MCF 10A (cell line): ENCODE measurements around the gene B3GNT8. TPM values are rescaled to one million over a fixed set of nuclear protein-coding genes. Genes with fewer than 3 reads are reported as not detected.

Source experiments
- BruUV-seq: library from RNA; stranded (reverse); fragments of 400-500 nt; replicated peaks from 2 replicates; lab custom pipeline; 2021; lab: Mats Ljungman, UMichigan
- CTCF ChIA-PET: fragments of 300-600 bp; sonication (Branson Sonifier 250); formaldehyde crosslinking; extraction: SDS; loops from one replicate; lab custom pipeline; 2021; ENCODE audit warnings: antibody characterized with exemption, inconsistent platforms; lab: Yijun Ruan, JAX
- POLR2A ChIA-PET: fragments of 300-600, 350-650 bp; sonication (Branson Sonifier 250); formaldehyde crosslinking; extraction: SDS; loops from one replicate; lab custom pipeline; 2020; ENCODE audit warnings: antibody characterized with exemption, inconsistent platforms; lab: Yijun Ruan, JAX
- DNase-seq: peaks from one replicate; pipeline ENCODE4 v3.0.0-alpha.2; 2018; ENCODE audit not compliant: unreplicated experiment
- H3K27ac Mint-ChIP-seq: one replicate; pipeline ENCODE4 v1.8.0; 2022; ENCODE audit warnings: mild to moderate bottlenecking, low read depth, mixed read lengths; ENCODE audit not compliant: unreplicated experiment
- H3K27me3 Mint-ChIP-seq: one replicate; pipeline ENCODE4 v1.8.0; 2022; ENCODE audit warnings: mixed read lengths; ENCODE audit not compliant: insufficient read depth, unreplicated experiment
- H3K36me3 Mint-ChIP-seq: one replicate; pipeline ENCODE4 v1.8.0; 2022; ENCODE audit warnings: mild to moderate bottlenecking, moderate library complexity, mixed read lengths; ENCODE audit not compliant: insufficient read depth, unreplicated experiment
- H3K4me1 Mint-ChIP-seq: one replicate; pipeline ENCODE4 v1.8.0; 2022; ENCODE audit warnings: mixed read lengths; ENCODE audit not compliant: insufficient read depth, unreplicated experiment
- H3K4me3 Mint-ChIP-seq: one replicate; pipeline ENCODE4 v1.8.0; 2022; ENCODE audit warnings: mild to moderate bottlenecking, moderate library complexity, mixed read lengths; ENCODE audit not compliant: unreplicated experiment
- H3K9me3 Mint-ChIP-seq: one replicate; pipeline ENCODE4 v1.8.0; 2022; ENCODE audit warnings: mixed read lengths; ENCODE audit not compliant: unreplicated experiment
- intact Hi-C: fragments of 100-400 bp; cut with micrococcal nuclease; formaldehyde crosslinking; loops from 2 replicates; pipeline ENCODE4 v1.14.1; 2022
- total RNA-seq: library from RNA; stranded (reverse); gene quantifications from 2 replicates; pipeline ENCODE4 v1.2.3, GENCODE V29; 2022
- TF ChIP-seq, protein P1 (sequence below): fragments of 200-600 bp; IDR thresholded peaks from one replicate; pipeline ENCODE4 v1.8.0; 2022; ENCODE audit warnings: antibody characterized with exemption, mild to moderate bottlenecking; ENCODE audit not compliant: unreplicated experiment

B3GNT8 gene
- total RNA-seq, 1 experiment from 2014 or later: not detected

DNA sequence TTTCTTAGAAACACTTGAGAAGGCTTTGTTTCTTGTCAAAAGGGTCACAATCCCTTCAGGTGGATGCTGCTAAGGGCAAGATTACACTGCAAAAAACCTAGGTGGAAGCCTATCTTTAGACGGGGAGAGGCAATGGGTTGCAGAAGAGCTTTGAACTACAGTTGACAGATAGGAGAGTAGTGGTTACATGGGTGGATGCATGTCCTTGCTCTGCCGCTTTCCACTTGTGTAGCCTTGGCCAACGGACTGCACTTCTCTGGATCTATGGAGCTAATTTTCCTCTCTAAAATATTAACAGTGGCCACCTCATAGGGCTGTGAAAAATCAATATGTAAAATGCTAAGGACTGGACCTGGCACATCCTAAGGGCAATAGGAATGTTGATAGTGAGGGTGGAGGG, 28.6 kb downstream of the B3GNT8 start:
- no peaks in the 10 kb centered on the region for H3K9me3 Mint-ChIP-seq
- peaks cover 25% of the 10 kb centered on the region for H3K4me1 Mint-ChIP-seq
- ChIA-PET CTCF (interaction anchor here (0.6 to 1.0 kb wide), 2 partner anchors 32 to 86 kb away, joined by 3 read pairs; no protein-coding TSS in a partner anchor), POLR2A (interaction anchor here (0.9 to 2.6 kb wide), 6 partner anchors 11 to 88 kb away, joined by 3 to 19 read pairs (median 10); partner anchors contain the start of genes B9D2 and DMAC2)
- H3K27me3 Mint-ChIP-seq: no peaks in the 10 kb centered on the region
- peak overlapping the region; percentile 99 for H3K4me3 Mint-ChIP-seq
- no TSS peak for BruUV-seq
- intact Hi-C loops: loop anchor here (5.0 kb wide), 1 partner anchor 46 kb away; the partner anchor contains the start of gene TGFB1
- TF ChIP-seq, protein P1, sequence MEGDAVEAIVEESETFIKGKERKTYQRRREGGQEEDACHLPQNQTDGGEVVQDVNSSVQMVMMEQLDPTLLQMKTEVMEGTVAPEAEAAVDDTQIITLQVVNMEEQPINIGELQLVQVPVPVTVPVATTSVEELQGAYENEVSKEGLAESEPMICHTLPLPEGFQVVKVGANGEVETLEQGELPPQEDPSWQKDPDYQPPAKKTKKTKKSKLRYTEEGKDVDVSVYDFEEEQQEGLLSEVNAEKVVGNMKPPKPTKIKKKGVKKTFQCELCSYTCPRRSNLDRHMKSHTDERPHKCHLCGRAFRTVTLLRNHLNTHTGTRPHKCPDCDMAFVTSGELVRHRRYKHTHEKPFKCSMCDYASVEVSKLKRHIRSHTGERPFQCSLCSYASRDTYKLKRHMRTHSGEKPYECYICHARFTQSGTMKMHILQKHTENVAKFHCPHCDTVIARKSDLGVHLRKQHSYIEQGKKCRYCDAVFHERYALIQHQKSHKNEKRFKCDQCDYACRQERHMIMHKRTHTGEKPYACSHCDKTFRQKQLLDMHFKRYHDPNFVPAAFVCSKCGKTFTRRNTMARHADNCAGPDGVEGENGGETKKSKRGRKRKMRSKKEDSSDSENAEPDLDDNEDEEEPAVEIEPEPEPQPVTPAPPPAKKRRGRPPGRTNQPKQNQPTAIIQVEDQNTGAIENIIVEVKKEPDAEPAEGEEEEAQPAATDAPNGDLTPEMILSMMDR: no peak
- peak overlapping the region; percentile 99 for H3K27ac Mint-ChIP-seq
- DNase-seq: no peak
- peaks cover 22% of the 10 kb centered on the region for H3K36me3 Mint-ChIP-seq

DNA sequence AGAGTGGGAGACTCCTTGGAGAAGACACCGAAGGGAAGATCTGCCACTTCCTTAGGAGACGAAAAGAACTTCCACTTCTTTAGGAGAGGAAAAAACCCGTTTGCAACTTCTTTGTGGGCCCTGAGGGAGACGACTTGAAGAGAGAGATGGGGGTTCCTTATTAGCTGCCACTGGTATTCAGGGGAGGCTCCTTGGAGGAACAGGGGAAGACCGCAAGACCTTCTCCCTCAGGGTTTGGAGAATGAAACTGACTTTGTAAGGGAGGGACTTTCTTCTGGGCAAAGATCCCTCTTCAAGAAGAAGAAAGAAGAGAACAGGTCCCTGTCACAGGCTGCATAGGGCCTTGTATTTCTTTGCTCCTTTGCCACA, 29.1 kb downstream of the B3GNT8 start:
- Mint-ChIP-seq H3K27ac (peak overlapping the region; percentile 99), H3K9me3 (no peaks in the 10 kb centered on the region), H3K4me3 (peak overlapping the region; percentile 99), H3K36me3 (peaks cover 24% of the 10 kb centered on the region), H3K4me1 (peaks cover 25% of the 10 kb centered on the region), H3K27me3 (no peaks in the 10 kb centered on the region)
- TF ChIP-seq, protein P1: no peak
- no TSS peak for BruUV-seq
- intact Hi-C loops: loop anchor here (5.0 kb wide), 1 partner anchor 46 kb away; the partner anchor contains the start of gene TGFB1
- ChIA-PET CTCF (interaction anchor here (0.6 to 1.0 kb wide), 2 partner anchors 33 to 86 kb away, joined by 3 read pairs; no protein-coding TSS in a partner anchor), POLR2A (interaction anchor here (0.9 to 2.6 kb wide), 6 partner anchors 11 to 88 kb away, joined by 3 to 19 read pairs (median 10); partner anchors contain the start of genes B9D2 and DMAC2)
- DNase-seq: no peak

DNA sequence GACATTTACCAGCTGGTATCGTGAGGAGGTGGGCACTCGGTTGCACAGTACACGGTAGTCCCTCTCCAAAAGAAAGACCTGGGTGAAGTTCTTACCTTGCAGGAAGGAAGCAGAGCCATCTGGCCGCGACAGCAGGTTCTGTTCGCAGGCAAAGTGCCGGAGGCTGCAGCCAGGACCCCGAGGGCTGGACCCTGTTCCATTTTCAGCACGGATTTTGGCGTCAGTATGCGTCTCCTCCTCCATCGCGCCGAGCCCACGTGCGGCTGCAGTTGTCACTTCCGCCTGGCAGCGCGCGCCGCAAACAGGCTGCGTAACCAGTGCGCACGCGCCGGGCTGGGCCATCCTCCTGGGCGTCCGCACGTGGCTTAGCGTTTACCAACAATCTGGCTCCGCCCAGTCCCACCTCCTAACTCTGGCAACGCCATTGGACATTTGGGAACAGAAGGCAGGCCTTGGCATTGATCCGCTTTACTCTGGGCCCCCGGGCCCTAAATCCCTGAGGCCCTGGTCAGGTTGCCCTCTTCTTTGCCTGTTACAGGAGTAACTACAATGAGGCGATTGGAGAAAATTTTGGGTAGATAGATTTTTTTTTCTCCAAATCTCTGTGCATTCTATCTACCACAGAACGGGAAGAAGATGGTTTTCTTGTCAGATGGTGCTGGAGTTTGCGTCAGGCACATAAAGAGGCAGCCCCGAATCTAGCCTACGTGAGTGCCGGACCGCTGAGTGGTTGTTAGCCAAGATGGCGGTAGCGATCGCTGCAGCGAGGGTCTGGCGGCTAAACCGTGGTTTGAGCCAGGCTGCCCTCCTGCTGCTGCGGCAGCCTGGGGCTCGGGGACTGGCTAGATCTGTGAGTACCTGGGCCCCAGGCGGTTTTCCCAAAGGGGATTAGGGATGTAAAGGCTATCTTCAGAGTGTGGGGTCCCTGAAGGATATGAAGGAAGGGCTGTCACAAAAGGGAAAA, 29.8 kb downstream of the B3GNT8 start, which contains the start of the genes BCKDHA and EXOSC5:
Gene BCKDHA, plus strand, starts transcription at position 733 of the 964 bp plus-strand sequence. Its CDS starts 10 bp downstream, at position 743.
Gene EXOSC5, minus strand, starts transcription at position 274 of the 964 bp plus-strand sequence. Its CDS starts 31 bp downstream, at position 243.
- intact Hi-C loops: loop anchor here (1.0 to 5.0 kb wide), 3 partner anchors 33 to 45 kb away; partner anchors contain the start of genes B9D2, DMAC2 and TGFB1
- H3K36me3 Mint-ChIP-seq: peaks cover 30% of the 10 kb centered on the region
- peak within 1 kb of the TSS; percentile 99 for H3K27ac Mint-ChIP-seq
- H3K9me3 Mint-ChIP-seq: no peaks in the 10 kb centered on the region
- ChIA-PET POLR2A (interaction anchor here (0.8 to 2.6 kb wide), 12 partner anchors 12 to 87 kb away, joined by 3 to 19 read pairs (median 6); partner anchors contain the start of genes B9D2 and DMAC2), CTCF (no interaction called here)
- no peaks in the 10 kb centered on the region for H3K27me3 Mint-ChIP-seq
- peaks cover 29% of the 10 kb centered on the region for H3K4me1 Mint-ChIP-seq
- peak; percentile 100 for DNase-seq
- peak within 1 kb of the TSS; percentile 99 for H3K4me3 Mint-ChIP-seq
- BruUV-seq: TSS peak; percentile 67
- TF ChIP-seq, protein P1: no peak
